GM12878 (cell line): ENCODE measurements around the gene PALD1. TPM values are rescaled to one million over a fixed set of nuclear protein-coding genes. Genes with fewer than 3 reads are reported as not detected.
"Not testable (repeated sequence)": the region's sequence is repeated elsewhere in the genome, so short reads cannot be mapped to it uniquely, and the experiment has no call there.

Source experiments
- ATAC-seq: fragments of 200-7000 bp; cut with Tn5 transposase; 3 replicates; pipeline ENCODE4 v1.9.1; 2020; ENCODE audit warnings: mild to moderate bottlenecking, moderate library complexity
- BruUV-seq: library from RNA; stranded (reverse); fragments of 400-500 nt; replicated peaks from 2 replicates; lab custom pipeline; 2021; lab: Mats Ljungman, UMichigan
- CTCF ChIA-PET: fragments of 300-600 bp; sonication (Branson Sonifier 250); formaldehyde crosslinking; extraction: SDS; loops from one replicate; lab custom pipeline; 2021; ENCODE audit warnings: inconsistent platforms; lab: Yijun Ruan, JAX
- POLR2A ChIA-PET: fragments of 350-600 bp; formaldehyde crosslinking; extraction: SDS; loops from one replicate; lab custom pipeline; 2021; ENCODE audit warnings: inconsistent platforms; lab: Charles Lee
- RAD21 ChIA-PET: fragments of 300-600 bp; sonication (Branson Sonifier 250); formaldehyde crosslinking; loops from one replicate; lab custom pipeline; 2023; ENCODE audit warnings: antibody characterized with exemption; ENCODE audit not compliant: unreplicated experiment; lab: Charles Lee
- SMC1A ChIA-PET: fragments of 300-600 bp; sonication (Branson Sonifier 250); formaldehyde crosslinking; loops from one replicate; lab custom pipeline; 2023; ENCODE audit not compliant: unreplicated experiment, uncharacterized antibody; lab: Charles Lee
- DNase-seq: peaks from one replicate; pipeline ENCODE4 v3.0.0-alpha.2; 2011; ENCODE audit warnings: low read depth, low spot score
- FAIRE-seq: peaks from 3 replicates; lab custom pipeline; 2011; peaks lifted over from hg19 to GRCh38; lab: Jason Lieb, UNC
- H2AFZ ChIP-seq: 2 replicates; pipeline ENCODE4 v1.6.0; 2011; ENCODE audit warnings: low read depth, low read length, control low read depth; ENCODE audit not compliant: control insufficient read depth
- H3K27ac ChIP-seq: 2 replicates; pipeline ENCODE4 v1.5.1; 2011; ENCODE audit warnings: control low read depth; ENCODE audit not compliant: control insufficient read depth, insufficient read depth
- H3K27me3 ChIP-seq, 2 experiments: replicated peaks in 1 of 2; 2 replicates each; pipeline versions ENCODE4 v1.6.0 to v1.6.1; 2011; ENCODE audit warnings: low read length in 1 of 2; ENCODE audit not compliant: control insufficient read depth in 2 of 2, insufficient read depth in 2 of 2
- H3K36me3 ChIP-seq, 2 experiments: 2 replicates each; pipeline ENCODE4 v1.5.1; 2011; ENCODE audit warnings: low read length in 1 of 2; ENCODE audit not compliant: control insufficient read depth in 2 of 2, insufficient read depth in 2 of 2
- H3K4me1 ChIP-seq: 2 replicates; pipeline ENCODE4 v1.6.1; 2011; ENCODE audit warnings: mild to moderate bottlenecking, low read length, moderate library complexity, mixed read lengths; ENCODE audit not compliant: control insufficient read depth, insufficient read depth
- H3K4me2 ChIP-seq: 2 replicates; pipeline ENCODE4 v1.6.0; 2011; ENCODE audit warnings: control low read depth; ENCODE audit not compliant: control insufficient read depth, insufficient read depth
- H3K4me3 ChIP-seq: fragments of 200-600 bp; sonication (generic); 2 replicates; pipeline ENCODE4 v1.5.1; 2016
- H3K79me2 ChIP-seq: 2 replicates; pipeline ENCODE4 v1.6.0; 2011; ENCODE audit warnings: low read length; ENCODE audit not compliant: control insufficient read depth, insufficient read depth
- H3K9ac ChIP-seq: 2 replicates; pipeline ENCODE4 v1.8.0; 2011; ENCODE audit warnings: low read length, control low read depth, mixed read lengths; ENCODE audit not compliant: control insufficient read depth, insufficient read depth
- H3K9me3 ChIP-seq: replicated peaks from 3 replicates; pipeline ENCODE4 v1.5.1; 2011; ENCODE audit warnings: mild to moderate bottlenecking, low read length; ENCODE audit not compliant: control insufficient read depth, insufficient read depth
- H4K20me1 ChIP-seq: 2 replicates; pipeline ENCODE4 v1.6.0; 2011; ENCODE audit not compliant: control insufficient read depth, insufficient read depth
- DPF2 ChIP-seq: fragments of 450-650 bp; IDR thresholded peaks from 2 replicates; pipeline ENCODE4 v1.6.1; 2017; ENCODE audit warnings: mild to moderate bottlenecking
- EZH2 ChIP-seq: IDR thresholded peaks from 2 replicates; pipeline ENCODE4 v1.6.1; 2012; ENCODE audit warnings: low read depth, mild to moderate bottlenecking, control low read depth, inconsistent platforms, low read length, borderline replicate concordance; ENCODE audit not compliant: control insufficient read depth
- SKIL ChIP-seq: fragments of 450-650 bp; IDR thresholded peaks from 2 replicates; pipeline ENCODE4 v1.6.1; 2017; ENCODE audit warnings: mild to moderate bottlenecking, low read depth, inconsistent platforms; ENCODE audit not compliant: poor library complexity, severe bottlenecking
- ZNF217 ChIP-seq: fragments of 450-650 bp; IDR thresholded peaks from 2 replicates; pipeline ENCODE4 v1.6.1; 2017; ENCODE audit warnings: antibody characterized with exemption, mild to moderate bottlenecking
- WGBS: methylation state at CpG from one replicate; pipeline ENCODE4 v1.1.6; 2016; ENCODE audit warnings: low lambda C conversion rate; ENCODE audit not compliant: insufficient replicate concordance, insufficient coverage; ENCODE audit errors: missing lambda C conversion rate; 5-methylcytosine and 5-hydroxymethylcytosine counted together
- in situ Hi-C: fragments of 300-500 bp; cut with MboI; formaldehyde crosslinking; loops from 9 replicates; pipeline ENCODE4 v1.14.3; 2018; ENCODE audit warnings: mixed read lengths
- intact Hi-C: fragments of 100-400 bp; cut with micrococcal nuclease; formaldehyde crosslinking; loops from one replicate; pipeline ENCODE4 v1.14.2; 2022; ENCODE audit not compliant: unreplicated experiment
- polyA plus RNA-seq, 11 experiments: library from polyadenylated mRNA; depleted of rRNA in 4 of 11; unstranded in 6 of 11; stranded (reverse) in 5 of 11; fragments of >200 nt; fragmentation: Nextera tagmentation in 4 of 11; fragmentation: Illumina TruSeq in 1 of 11; extraction: Ambion mirVana in 4 of 11; extraction: Trizol in 1 of 11; gene quantifications; 1 replicate in 1 of 11; 2 replicates in 10 of 11; pipeline versions ENCODE4 v1.2.1 to v1.2.3, GENCODE V29; 2011 to 2016; ENCODE audit warnings: inconsistent platforms in 2 of 11, missing spikeins in 2 of 11, low read depth in 1 of 11
- total RNA-seq, 4 experiments: library from RNA; depleted of rRNA in 3 of 4; stranded (reverse); fragments of >200 nt in 3 of 4; fragmentation: Illumina TruSeq in 1 of 4; extraction: Trizol in 1 of 4; gene quantifications; 2 replicates each; pipeline versions ENCODE4 v1.2.1 to v1.2.3, GENCODE V29; 2013 to 2021

Gene PALD1
- total and polyA plus RNA-seq, 10 of the 15 experiments (the other 5 are each of a cell fraction or from before 2014, with no cell fraction given): 0.43 to 20.9 (median 9.0) TPM

GRCh38 chr10:70613941-70614340, 135.4 kb downstream of the PALD1 start:
- SMC1A ChIA-PET: interaction anchor here (0.8 kb wide), 1 partner anchor 54 kb away, joined by 3 read pairs; no protein-coding TSS in a partner anchor
- WGBS: 46% methylated on average over 2 of the region's 2 CpGs
- in situ Hi-C loops (no loop called here), intact Hi-C loops (no loop called here)
- Histone ChIP-seq H3K79me2 (no peaks in the 10 kb centered on the region), H3K9me3 (no peaks in the 10 kb centered on the region), H3K9ac (no peak overlapping the region), H3K36me3 (no peaks in the 10 kb centered on the region), H3K27ac (no peak overlapping the region), H4K20me1 (no peaks in the 10 kb centered on the region), H3K4me3 (no peak overlapping the region), H3K4me1 (no peaks in the 10 kb centered on the region), H3K4me2 (no peak overlapping the region; the same call in 1 of the 2 replicates), H3K27me3 (no peaks in the 10 kb centered on the region), H2AFZ (no peak overlapping the region)
- CTCF ChIA-PET: interaction anchor here (0.7 to 1.0 kb wide), 3 partner anchors 10 to 265 kb away, joined by 3 read pairs; partner anchors contain the start of gene PRF1
- no peak for DNase-seq
- POLR2A ChIA-PET: no interaction called here
- RAD21 ChIA-PET: interaction anchor here (1.1 to 1.4 kb wide), 2 partner anchors 12 to 34 kb away, joined by 3 to 4 read pairs; no protein-coding TSS in a partner anchor
- no peak for FAIRE-seq
- ATAC-seq: peak; percentile 31; the same call in 2 of the 3 replicates
- no TSS peak for BruUV-seq
- TF ChIP-seq SKIL (no peak), ZNF217 (no peak), DPF2 (no peak), EZH2 (no peak)

- H3K79me2 ChIP-seq, H3K36me3 ChIP-seq, H2AFZ ChIP-seq, POLR2A ChIA-PET, H4K20me1 ChIP-seq, H3K4me2 ChIP-seq, H3K9ac ChIP-seq, H3K27me3 ChIP-seq, intact Hi-C loops, FAIRE-seq, H3K4me1 ChIP-seq, H3K27ac ChIP-seq, BruUV-seq, H3K4me3 ChIP-seq, in situ Hi-C loops, ATAC-seq, H3K9me3 ChIP-seq, DNase-seq: not testable (repeated sequence)
- ChIA-PET SMC1A (interaction anchor here (0.8 kb wide), 1 partner anchor 54 kb away, joined by 3 read pairs; no protein-coding TSS in a partner anchor), RAD21 (interaction anchor here (1.1 to 1.4 kb wide), 2 partner anchors 12 to 35 kb away, joined by 3 to 4 read pairs; no protein-coding TSS in a partner anchor), CTCF (interaction anchor here (0.7 to 1.0 kb wide), 2 partner anchors 11 to 12 kb away, joined by 3 read pairs; partner anchors contain the start of gene PRF1)
- WGBS: 38% methylated on average over 3 of the region's 3 CpGs
Measured at GRCh38 chr10:70614364-70614763, 135.8 kb downstream of the PALD1 start.
